Neural progenitor cell (in vitro differentiated cells): ENCODE measurements around the gene SIPA1L2.

Source experiments
- EZH2 ChIP-seq: fragments of 200-600 bp; sonication (generic); IDR thresholded peaks from 2 replicates; pipeline ENCODE4 v1.6.1; 2017; ENCODE audit warnings: antibody characterized with exemption, mild to moderate bottlenecking, moderate library complexity
- EZH2phosphoT487 ChIP-seq: fragments of 200-600 bp; sonication (generic); IDR thresholded peaks from 2 replicates; pipeline ENCODE4 v1.6.1; 2017; ENCODE audit warnings: antibody characterized with exemption
- TF ChIP-seq, protein P1 (sequence below): fragments of 200-600 bp; sonication (generic); IDR thresholded peaks from 2 replicates; pipeline ENCODE4 v1.5.1; 2017; ENCODE audit warnings: antibody characterized with exemption, mild to moderate bottlenecking

DNA sequence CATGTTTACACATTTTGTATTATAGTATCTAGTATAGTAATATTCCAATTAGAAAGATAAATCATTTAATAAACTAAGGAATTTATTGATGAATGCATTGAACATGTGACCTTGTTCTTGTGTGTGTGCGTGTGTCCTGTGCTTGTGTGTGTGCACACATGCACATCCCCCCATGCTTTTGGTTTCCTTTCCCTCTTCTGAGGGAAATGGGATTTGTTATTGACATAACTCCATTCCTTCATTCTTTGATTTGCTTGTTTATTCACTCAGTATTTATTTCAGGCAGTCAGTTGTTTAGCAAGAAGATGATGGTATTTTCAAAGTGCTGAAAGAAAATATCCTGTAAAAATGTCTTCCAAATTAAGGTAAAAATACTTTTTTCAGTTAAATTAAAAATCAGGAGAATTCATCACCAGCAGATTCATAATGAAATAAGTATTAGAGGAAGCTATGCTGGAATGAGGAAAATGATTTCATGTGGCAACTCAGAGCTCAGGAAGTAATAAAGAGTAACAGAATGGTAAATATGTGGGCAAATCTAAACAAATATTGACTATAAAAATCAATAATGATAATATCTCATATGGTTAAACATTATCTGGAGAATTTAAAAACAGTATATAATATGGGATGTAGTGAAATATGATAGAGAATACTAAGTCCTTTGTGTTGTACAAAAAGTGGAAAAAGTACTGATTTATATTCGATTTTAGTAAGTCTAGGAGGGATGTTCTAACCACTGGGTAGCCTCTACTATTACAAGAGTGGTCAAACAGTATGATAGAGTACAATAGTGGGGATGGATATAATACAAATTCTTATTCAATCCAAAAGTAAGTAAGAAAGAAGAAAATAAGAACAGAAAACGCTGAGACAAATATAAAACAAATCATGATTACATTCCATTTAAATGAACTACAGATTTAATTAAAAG lies 35.2 kb upstream of the SIPA1L2 start:
- no peak for TF ChIP-seq EZH2
- TF ChIP-seq, protein P1, sequence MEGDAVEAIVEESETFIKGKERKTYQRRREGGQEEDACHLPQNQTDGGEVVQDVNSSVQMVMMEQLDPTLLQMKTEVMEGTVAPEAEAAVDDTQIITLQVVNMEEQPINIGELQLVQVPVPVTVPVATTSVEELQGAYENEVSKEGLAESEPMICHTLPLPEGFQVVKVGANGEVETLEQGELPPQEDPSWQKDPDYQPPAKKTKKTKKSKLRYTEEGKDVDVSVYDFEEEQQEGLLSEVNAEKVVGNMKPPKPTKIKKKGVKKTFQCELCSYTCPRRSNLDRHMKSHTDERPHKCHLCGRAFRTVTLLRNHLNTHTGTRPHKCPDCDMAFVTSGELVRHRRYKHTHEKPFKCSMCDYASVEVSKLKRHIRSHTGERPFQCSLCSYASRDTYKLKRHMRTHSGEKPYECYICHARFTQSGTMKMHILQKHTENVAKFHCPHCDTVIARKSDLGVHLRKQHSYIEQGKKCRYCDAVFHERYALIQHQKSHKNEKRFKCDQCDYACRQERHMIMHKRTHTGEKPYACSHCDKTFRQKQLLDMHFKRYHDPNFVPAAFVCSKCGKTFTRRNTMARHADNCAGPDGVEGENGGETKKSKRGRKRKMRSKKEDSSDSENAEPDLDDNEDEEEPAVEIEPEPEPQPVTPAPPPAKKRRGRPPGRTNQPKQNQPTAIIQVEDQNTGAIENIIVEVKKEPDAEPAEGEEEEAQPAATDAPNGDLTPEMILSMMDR = no peak
- no peak for TF ChIP-seq EZH2phosphoT487
